HUES48 (cell line): Measurements from ENCODE around the gene AMBP.

ENCODE experiments used
- H3K27ac ChIP-seq: one replicate; pipeline ENCODE4 v1.7.0; 2013; ENCODE audit warnings: low read depth, low read length, inconsistent platforms
- H3K27me3 ChIP-seq: 2 replicates; pipeline ENCODE4 v1.6.1; 2013; ENCODE audit warnings: mild to moderate bottlenecking, low read length; ENCODE audit not compliant: control insufficient read depth, insufficient read depth
- H3K36me3 ChIP-seq: 2 replicates; pipeline ENCODE4 v1.6.1; 2013; ENCODE audit warnings: low read length; ENCODE audit not compliant: control insufficient read depth, insufficient read depth
- H3K4me1 ChIP-seq: 2 replicates; pipeline ENCODE4 v1.6.1; 2013; ENCODE audit warnings: mild to moderate bottlenecking, low read length; ENCODE audit not compliant: control insufficient read depth, insufficient read depth
- H3K4me3 ChIP-seq: 2 replicates; pipeline ENCODE4 v1.5.1; 2013; ENCODE audit warnings: mild to moderate bottlenecking, low read depth, low read length
- H3K9ac ChIP-seq: 2 replicates; pipeline ENCODE4 v1.6.1; 2013; ENCODE audit warnings: mild to moderate bottlenecking, low read depth, low read length, moderate library complexity
- H3K9me3 ChIP-seq: 2 replicates; pipeline ENCODE4 v1.6.1; 2013; ENCODE audit warnings: low read length; ENCODE audit not compliant: control insufficient read depth, insufficient read depth

The AMBP gene

DNA sequence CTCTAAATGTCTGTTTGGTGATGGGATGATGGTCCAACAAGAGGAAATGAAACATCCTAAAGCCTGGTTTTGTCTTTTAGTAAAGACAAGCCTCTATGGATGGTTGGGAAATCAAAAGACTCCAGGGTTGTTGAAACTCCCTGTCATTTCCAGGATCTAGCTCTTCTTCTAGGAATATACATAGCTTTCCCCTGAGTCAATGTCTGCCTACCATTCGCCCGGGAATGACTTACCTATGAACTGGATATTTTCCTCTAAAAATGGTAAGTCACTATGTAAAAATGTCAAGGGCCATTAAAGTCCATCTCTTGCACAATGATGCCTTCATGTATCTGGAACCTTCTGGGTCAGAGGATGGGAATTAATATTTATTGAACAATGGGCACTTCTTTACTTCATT, 32.1 kb upstream of the AMBP start:
- Histone ChIP-seq H3K9me3 (no peaks in the 10 kb centered on the region), H3K4me1 (peaks cover 8% of the 10 kb centered on the region; the same call in 1 of the 2 replicates), H3K27ac (no peak overlapping the region), H3K27me3 (peaks cover 31% of the 10 kb centered on the region), H3K36me3 (no peaks in the 10 kb centered on the region), H3K4me3 (no peak overlapping the region), H3K9ac (no peak overlapping the region)

DNA sequence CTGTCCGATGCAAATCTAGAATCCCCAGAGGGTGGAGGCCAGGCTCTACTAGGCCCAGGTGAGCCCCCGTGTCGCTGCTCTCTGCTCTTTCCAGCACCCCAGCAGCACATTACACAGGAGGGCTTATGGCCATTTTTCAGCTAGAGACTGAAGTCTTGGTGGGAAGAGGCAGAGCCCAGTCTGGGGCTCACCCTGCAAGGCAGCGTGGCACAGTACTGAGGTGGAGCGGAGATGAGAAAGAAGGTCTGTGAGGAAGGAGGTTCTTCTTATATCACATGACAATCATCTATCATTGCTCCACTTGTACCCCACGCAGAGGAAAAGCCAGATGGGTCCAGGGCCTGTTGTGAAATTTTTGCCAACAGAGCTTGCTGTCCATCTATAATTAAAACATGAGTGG, 31.0 kb upstream of the AMBP start:
- Histone ChIP-seq H3K27me3 (peaks cover 37% of the 10 kb centered on the region), H3K4me1 (peaks cover 8% of the 10 kb centered on the region; the same call in 1 of the 2 replicates), H3K27ac (no peak overlapping the region)

GRCh38 chr9:114108016-114108833, 30.1 kb upstream of the AMBP start:
- H3K36me3 ChIP-seq, result no peaks in the 10 kb centered on the region

More for the DNA sequence above, 31.0 kb upstream of the AMBP start:
- no peak overlapping the region for H3K9ac ChIP-seq
- H3K36me3 ChIP-seq, result no peaks in the 10 kb centered on the region
- no peak overlapping the region for H3K4me3 ChIP-seq
- no peaks in the 10 kb centered on the region for H3K9me3 ChIP-seq

GRCh38 chr9:114107286-114108001, 29.3 kb upstream of the AMBP start:
- Histone ChIP-seq H3K4me3 (no peak overlapping the region), H3K9ac (no peak overlapping the region), H3K4me1 (peaks cover 8% of the 10 kb centered on the region; the same call in 1 of the 2 replicates), H3K9me3 (no peaks in the 10 kb centered on the region), H3K27me3 (peaks cover 31% of the 10 kb centered on the region), H3K27ac (no peak overlapping the region), H3K36me3 (no peaks in the 10 kb centered on the region)

More at GRCh38 chr9:114108016-114108833, 30.1 kb upstream of the AMBP start:
- Histone ChIP-seq H3K4me1 (peaks cover 8% of the 10 kb centered on the region; the same call in 1 of the 2 replicates), H3K27ac (no peak overlapping the region), H3K9me3 (no peaks in the 10 kb centered on the region), H3K27me3 (peaks cover 32% of the 10 kb centered on the region), H3K9ac (no peak overlapping the region), H3K4me3 (no peak overlapping the region)

DNA sequence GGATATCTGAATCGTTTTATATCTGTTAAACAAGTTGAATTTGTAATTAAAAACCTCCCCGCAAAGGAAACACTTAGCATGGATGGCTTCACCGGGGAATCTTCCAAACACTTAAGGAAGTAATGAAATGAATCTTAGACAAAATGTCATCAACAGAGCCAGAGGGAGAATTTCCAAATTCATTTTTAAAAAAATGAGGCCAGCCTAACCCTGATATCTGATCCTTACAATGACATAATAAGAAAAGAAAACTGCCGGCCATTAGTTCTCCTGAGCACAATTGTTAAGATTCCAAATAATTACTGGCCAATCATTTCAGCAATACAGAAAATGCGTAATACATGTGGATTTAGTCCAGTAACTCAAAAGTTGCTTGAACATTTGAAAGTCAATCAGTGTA, 27.1 kb upstream of the AMBP start:
- peaks cover 8% of the 10 kb centered on the region; the same call in 1 of the 2 replicates for H3K4me1 ChIP-seq
- H3K9me3 ChIP-seq, result no peaks in the 10 kb centered on the region
- H3K4me3 ChIP-seq, result no peak overlapping the region
- H3K27me3 ChIP-seq, result peaks cover 26% of the 10 kb centered on the region
- no peak overlapping the region for H3K27ac ChIP-seq
- no peaks in the 10 kb centered on the region for H3K36me3 ChIP-seq
- no peak overlapping the region for H3K9ac ChIP-seq

DNA sequence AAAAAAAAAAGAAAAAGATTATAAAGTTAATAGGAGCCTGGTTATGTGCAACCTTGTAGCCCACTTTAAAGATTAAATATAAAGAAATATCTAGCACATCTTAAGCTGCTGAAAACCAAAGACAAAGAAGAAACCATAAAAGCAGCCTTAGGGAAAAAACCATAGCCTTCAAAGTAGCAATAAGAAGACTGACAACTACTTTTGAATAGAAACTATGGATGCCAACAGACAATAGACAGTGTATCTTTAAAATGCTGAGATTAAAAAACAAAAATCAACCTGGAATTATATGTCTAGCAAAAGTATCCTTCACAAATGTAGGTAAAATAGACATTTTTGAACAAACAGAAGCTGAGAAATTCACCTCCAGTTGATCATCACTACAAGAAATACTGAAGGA, 24.4 kb upstream of the AMBP start:
- Histone ChIP-seq H3K9ac (no peak overlapping the region), H3K4me3 (no peak overlapping the region), H3K4me1 (no peaks in the 10 kb centered on the region), H3K36me3 (no peaks in the 10 kb centered on the region), H3K9me3 (no peaks in the 10 kb centered on the region), H3K27me3 (peaks cover 31% of the 10 kb centered on the region), H3K27ac (no peak overlapping the region)

GRCh38 chr9:114100536-114100935, 22.4 kb upstream of the AMBP start:
- no peaks in the 10 kb centered on the region for H3K9me3 ChIP-seq
- no peak overlapping the region for H3K4me3 ChIP-seq
- no peaks in the 10 kb centered on the region for H3K36me3 ChIP-seq
- peaks cover 35% of the 10 kb centered on the region for H3K27me3 ChIP-seq
- H3K9ac ChIP-seq, result no peak overlapping the region
- H3K4me1 ChIP-seq, result no peaks in the 10 kb centered on the region
- no peak overlapping the region for H3K27ac ChIP-seq

- H3K27me3 ChIP-seq, result peaks cover 28% of the 10 kb centered on the region
- no peaks in the 10 kb centered on the region for H3K4me1 ChIP-seq
Observed at GRCh38 chr9:114099669-114100270, 21.7 kb upstream of the AMBP start.

GRCh38 chr9:114098936-114099668, 21.0 kb upstream of the AMBP start, which contains the start of gene KIF12:
KIF12 (minus strand) TSS chr9:114099292; CDS start chr9:114099276, 16 bp downstream.
- Histone ChIP-seq H3K9ac (no peak within 1 kb of the TSS), H3K4me3 (peak within 1 kb of the TSS; percentile 64), H3K36me3 (no peaks in the 10 kb centered on the region), H3K27me3 (peaks cover 27% of the 10 kb centered on the region), H3K9me3 (no peaks in the 10 kb centered on the region), H3K27ac (no peak within 1 kb of the TSS), H3K4me1 (no peaks in the 10 kb centered on the region)

More at GRCh38 chr9:114099669-114100270, 21.7 kb upstream of the AMBP start:
- Histone ChIP-seq H3K9me3 (no peaks in the 10 kb centered on the region), H3K36me3 (no peaks in the 10 kb centered on the region), H3K9ac (no peak overlapping the region), H3K27ac (no peak overlapping the region), H3K4me3 (no peak overlapping the region)
